K562 (cell line): ENCODE data around the gene MRPL2. TPM values are rescaled to one million over a fixed set of nuclear protein-coding genes. Genes with fewer than 3 reads are reported as not detected.

Experiments
- ATAC-seq: fragments of 200-7000 bp; cut with Tn5 transposase; 3 replicates; pipeline ENCODE4 v1.9.1; 2020; ENCODE audit warnings: moderate library complexity
- BruUV-seq: library from RNA; stranded (reverse); fragments of 400-500 nt; replicated peaks from 2 replicates; lab custom pipeline; 2021; lab: Mats Ljungman, UMichigan
- CTCF ChIA-PET: fragments of 300-600 bp; formaldehyde crosslinking; extraction: SDS; loops from one replicate; lab custom pipeline; 2021; ENCODE audit warnings: low intra/inter-chr PET ratio; lab: Yijun Ruan, JAX
- POLR2A ChIA-PET: fragments of 300-600, 350-650 bp; sonication (Branson Sonifier 250); formaldehyde crosslinking; extraction: SDS; loops from one replicate; lab custom pipeline; 2021; ENCODE audit warnings: antibody characterized with exemption, inconsistent platforms; lab: Yijun Ruan, JAX
- DNase-seq, 4 experiments: peaks; one replicate each; pipeline versions ENCODE4 v3.0.0 to v3.0.0-alpha.2; 2011 to 2018; ENCODE audit warnings: low spot score in 3 of 4, mixed read lengths in 3 of 4; ENCODE audit errors: extremely low read depth in 1 of 4
- FAIRE-seq: peaks from 2 replicates; lab custom pipeline; 2011; peaks lifted over from hg19 to GRCh38; lab: Jason Lieb, UNC
- H2AFZ ChIP-seq: 2 replicates; pipeline ENCODE4 v1.6.0; 2011; ENCODE audit warnings: low read depth, low read length, control low read depth, inconsistent platforms
- H3K27ac ChIP-seq: fragments of 200-600 bp; 3 replicates; pipeline ENCODE4 v1.8.0; 2011; ENCODE audit warnings: low read depth, mild to moderate bottlenecking, control low read depth, inconsistent platforms, low read length, moderate library complexity, mixed read lengths; ENCODE audit errors: extremely low read depth
- H3K27me3 ChIP-seq, 2 experiments: fragments of 300-600 bp in 1 of 2; 2 replicates in 1 of 2; 3 replicates in 1 of 2; pipeline versions ENCODE4 v1.6.0 to v1.8.0; 2011; ENCODE audit warnings: inconsistent platforms in 2 of 2, low read length in 2 of 2, mild to moderate bottlenecking in 1 of 2, mixed read lengths in 1 of 2, moderate library complexity in 1 of 2; ENCODE audit not compliant: control insufficient read depth in 2 of 2, insufficient read depth in 2 of 2
- H3K36me3 ChIP-seq: fragments of 300-600 bp; 3 replicates; pipeline ENCODE4 v1.8.0; 2011; ENCODE audit warnings: mild to moderate bottlenecking, low read length, inconsistent platforms; ENCODE audit not compliant: control insufficient read depth, insufficient read depth
- H3K4me1 ChIP-seq, 2 experiments: fragments of 200-600 bp in 1 of 2; replicated peaks in 1 of 2; 2 replicates in 1 of 2; 3 replicates in 1 of 2; pipeline versions ENCODE4 v1.5.1 to v1.8.0; 2011; ENCODE audit warnings: inconsistent platforms in 2 of 2, low read length in 2 of 2, mild to moderate bottlenecking in 1 of 2, mixed read lengths in 1 of 2, moderate library complexity in 1 of 2; ENCODE audit not compliant: control insufficient read depth in 2 of 2, insufficient read depth in 2 of 2
- H3K4me2 ChIP-seq: 2 replicates; pipeline ENCODE4 v1.6.1; 2011; ENCODE audit warnings: low read length, control low read depth, inconsistent platforms, mixed read lengths; ENCODE audit not compliant: insufficient read depth
- H3K4me3 ChIP-seq: fragments of 200-600 bp; sonication (generic), shearing (Covaris generic); 2 replicates; pipeline ENCODE4 v1.5.1; 2016; ENCODE audit warnings: control low read depth, inconsistent platforms
- H3K79me2 ChIP-seq: fragments of 200-600 bp; 3 replicates; pipeline ENCODE4 v1.8.0; 2011; ENCODE audit warnings: low read length, inconsistent platforms; ENCODE audit not compliant: control insufficient read depth, insufficient read depth
- H3K9ac ChIP-seq, 2 experiments: 2 replicates each; pipeline versions ENCODE4 v1.6.0 to v1.6.1; 2011; ENCODE audit warnings: low read depth in 2 of 2, low read length in 2 of 2, control low read depth in 1 of 2, inconsistent platforms in 1 of 2, mild to moderate bottlenecking in 1 of 2, mixed read lengths in 1 of 2; ENCODE audit not compliant: insufficient read depth in 1 of 2
- H3K9me1 ChIP-seq: one replicate; pipeline ENCODE4 v1.6.0; 2011; ENCODE audit warnings: inconsistent platforms, mild to moderate bottlenecking, low read length, moderate library complexity; ENCODE audit not compliant: control insufficient read depth, insufficient read depth
- H3K9me3 ChIP-seq: replicated peaks from 2 replicates; pipeline ENCODE4 v1.5.1; 2011; ENCODE audit warnings: low read depth, low read length, inconsistent platforms; ENCODE audit not compliant: control insufficient read depth, insufficient read depth
- H4K20me1 ChIP-seq: replicated peaks from 2 replicates; pipeline ENCODE4 v1.6.1; 2011; ENCODE audit warnings: low read length, inconsistent platforms, mixed read lengths; ENCODE audit not compliant: control insufficient read depth, insufficient read depth
- HDAC8 ChIP-seq: fragments of 450-650 bp; IDR thresholded peaks from 2 replicates; pipeline ENCODE4 v1.6.1; 2016; ENCODE audit warnings: mild to moderate bottlenecking, missing genetic modification characterization, moderate library complexity, missing compliant biosample characterization
- IRF1 ChIP-seq: sonication (generic); formaldehyde crosslinking; IDR thresholded peaks from 2 replicates; pipeline ENCODE4 v1.8.0; 2022; ENCODE audit warnings: missing genetic modification reagents, mild to moderate bottlenecking, borderline replicate concordance
- RB1 ChIP-seq: fragments of 450-650 bp; IDR thresholded peaks from 2 replicates; pipeline ENCODE4 v1.6.1; 2017; ENCODE audit warnings: low read depth, mild to moderate bottlenecking
- ZBTB8A ChIP-seq: fragments of 450-650 bp; IDR thresholded peaks from 2 replicates; pipeline ENCODE4 v1.6.1; 2018; ENCODE audit warnings: mild to moderate bottlenecking, moderate library complexity; ENCODE audit not compliant: partially characterized antibody
- WGBS: fragments of 100-300 bp; shearing (Covaris generic); methylation state at CpG from one replicate; pipeline ENCODE4 v1.1.6; 2016; ENCODE audit warnings: low coverage, mixed read lengths; ENCODE audit not compliant: insufficient coverage; ENCODE audit errors: missing lambda C conversion rate; 5-methylcytosine and 5-hydroxymethylcytosine counted together
- in situ Hi-C: fragments of 300-500 bp; cut with MboI; formaldehyde crosslinking; loops from 4 replicates; pipeline ENCODE4 v1.15.0; 2018; ENCODE audit warnings: inconsistent platforms, mixed read lengths
- intact Hi-C: fragments of 100-400 bp; cut with micrococcal nuclease; formaldehyde crosslinking; loops from 2 replicates; pipeline ENCODE4 v1.14.2; 2022
- polyA plus RNA-seq, 8 experiments: library from polyadenylated mRNA; depleted of rRNA in 4 of 8; stranded (reverse) in 5 of 8; unstranded in 3 of 8; fragments of >200 nt; fragmentation: Nextera tagmentation in 2 of 8; fragmentation: Illumina TruSeq in 1 of 8; extraction: Ambion mirVana in 2 of 8; extraction: Trizol in 1 of 8; gene quantifications; 2 replicates each; pipeline versions ENCODE4 v1.2.1 to v1.2.3, GENCODE V29; 2011 to 2014; ENCODE audit warnings: inconsistent platforms in 1 of 8, missing spikeins in 1 of 8
- total RNA-seq, 7 experiments: library from RNA; depleted of rRNA in 6 of 7; stranded (reverse); fragments of >200 nt in 6 of 7; fragmentation: Illumina TruSeq in 2 of 7; extraction: Trizol in 2 of 7; gene quantifications; 2 replicates each; pipeline versions ENCODE4 v1.2.1 to v1.2.3, GENCODE V29; 2011 to 2021; ENCODE audit warnings: low replicate concordance in 1 of 7

The MRPL2 gene
- total and polyA plus RNA-seq, 9 of the 15 experiments (the other 6 are each of a cell fraction or from before 2014, with no cell fraction given) = 63.1 to 262 (median 121) TPM

GRCh38 chr6:43037197-43037596 lies 22.0 kb downstream of the MRPL2 start:
- Histone ChIP-seq H3K27ac (no peak overlapping the region), H3K4me2 (no peak overlapping the region), H3K4me1 (peaks cover 0 to 10% of the 10 kb centered on the region in 2 experiments; a peak in 3 of 5 replicates), H3K4me3 (no peak overlapping the region), H3K27me3 (no peaks in the 10 kb centered on the region), H3K36me3 (peaks cover 76% of the 10 kb centered on the region), H3K9me3 (no peaks in the 10 kb centered on the region), H2AFZ (no peak overlapping the region), H3K9ac (no peak overlapping the region), H3K79me2 (no peaks in the 10 kb centered on the region), H4K20me1 (no peaks in the 10 kb centered on the region; the same call in 1 of the 2 replicates), H3K9me1 (peaks cover 6% of the 10 kb centered on the region)
- POLR2A ChIA-PET = interaction anchor here (0.6 to 5.7 kb wide), 6 partner anchors 10 to 145 kb away, joined by 3 to 22 read pairs (median 4); partner anchors contain the start of genes CUL7, CUL9 and RRP36
- in situ Hi-C loops = no loop called here
- CTCF ChIA-PET = interaction anchor here (0.5 kb wide), 1 partner anchor 13 kb away, joined by 4 read pairs; no protein-coding TSS in a partner anchor
- 73% methylated on average over 5 of the region's 5 CpGs for WGBS
- no TSS peak for BruUV-seq
- DNase-seq (no peak), FAIRE-seq (no peak), ATAC-seq (no peak)
- TF ChIP-seq HDAC8 (tag) = no peak
- no peak for TF ChIP-seq RB1
- intact Hi-C loops = no loop called here

- intact Hi-C loops = no loop called here
- Histone ChIP-seq H3K79me2 (no peaks in the 10 kb centered on the region), H3K4me1 (peaks cover 0 to 10% of the 10 kb centered on the region in 2 experiments; a peak in 3 of 5 replicates), H3K9me1 (peaks cover 6% of the 10 kb centered on the region), H3K36me3 (peaks cover 75% of the 10 kb centered on the region), H4K20me1 (no peaks in the 10 kb centered on the region; the same call in 1 of the 2 replicates), H2AFZ (no peak overlapping the region), H3K9ac (peak overlapping the region in 1 of 2 experiments; percentile 26; a peak in 1 of 4 replicates), H3K4me2 (no peak overlapping the region), H3K27ac (no peak overlapping the region), H3K4me3 (no peak overlapping the region), H3K9me3 (no peaks in the 10 kb centered on the region), H3K27me3 (no peaks in the 10 kb centered on the region)
- 81% methylated on average over 7 of the region's 9 CpGs for WGBS
- ATAC-seq = no peak
- DNase-seq = no peak
- FAIRE-seq = no peak
- TF ChIP-seq ZBTB8A (no peak), IRF1 (no peak)
- POLR2A ChIA-PET = interaction anchor here (0.6 to 5.7 kb wide), 9 partner anchors 10 to 145 kb away, joined by 3 to 22 read pairs (median 4); partner anchors contain the start of genes CUL9, KLHDC3 and RRP36
- CTCF ChIA-PET = interaction anchor here (0.5 kb wide), 1 partner anchor 13 kb away, joined by 4 read pairs; no protein-coding TSS in a partner anchor
- in situ Hi-C loops = no loop called here
- no TSS peak for BruUV-seq
These were observed 22.5 kb downstream of the MRPL2 start for GRCh38 chr6:43036712-43037111.
